ENCODE results near the gene CDK5RAP2.

GRCh38 chr9:120478208-120478607, 101.8 kb downstream of the CDK5RAP2 start:
- TF ChIP-seq CTCF (IDR thresholded peaks at IDR 0.05), result no peak
- TF ChIP-seq POLR2A (IDR thresholded peaks at IDR 0.05), result no peak
